ENCODE results near the gene ADAP2.

DNA sequence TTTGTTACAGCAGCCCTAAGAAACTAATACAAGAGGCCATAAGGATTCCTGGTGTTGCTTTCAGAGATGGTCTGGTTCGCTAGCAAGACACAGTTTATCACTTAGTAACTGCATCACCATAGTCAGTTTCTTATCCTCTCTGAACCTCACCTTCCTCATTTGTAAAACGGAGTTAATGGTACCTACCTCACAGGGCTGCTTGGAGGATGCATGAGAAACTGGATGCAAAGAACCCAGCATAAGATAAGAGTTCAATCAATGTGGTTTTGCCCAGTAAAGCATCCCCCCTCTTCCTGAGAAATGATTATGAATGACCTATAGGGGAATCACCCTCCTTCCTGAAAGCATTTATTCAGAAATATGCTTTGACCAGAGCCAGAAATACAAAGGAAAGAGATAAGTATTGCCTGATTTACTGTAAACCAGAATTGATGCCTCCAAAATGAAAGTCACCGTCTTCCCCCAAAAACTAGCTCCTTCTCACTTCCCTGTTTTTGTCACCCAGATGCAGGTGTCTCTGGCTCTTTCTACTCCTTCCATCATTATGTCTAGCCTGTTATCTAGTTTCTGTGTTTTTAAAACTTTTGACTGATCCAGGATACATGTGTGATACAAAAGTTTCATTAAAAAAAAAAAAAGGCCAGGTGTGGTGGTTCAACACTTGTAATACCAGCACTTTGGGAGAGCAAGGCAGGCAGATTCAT lies 12.9 kb upstream of the ADAP2 start:
- TF ChIP-seq CTCF (conservative IDR thresholded peaks at IDR 0.05; ENCODE audit: low read depth in 2 of 2): no peak
- no peak for TF ChIP-seq EZH2 (IDR thresholded peaks at IDR 0.05; ENCODE audit: low read depth, unreplicated experiment)
- TF ChIP-seq, protein P1, sequence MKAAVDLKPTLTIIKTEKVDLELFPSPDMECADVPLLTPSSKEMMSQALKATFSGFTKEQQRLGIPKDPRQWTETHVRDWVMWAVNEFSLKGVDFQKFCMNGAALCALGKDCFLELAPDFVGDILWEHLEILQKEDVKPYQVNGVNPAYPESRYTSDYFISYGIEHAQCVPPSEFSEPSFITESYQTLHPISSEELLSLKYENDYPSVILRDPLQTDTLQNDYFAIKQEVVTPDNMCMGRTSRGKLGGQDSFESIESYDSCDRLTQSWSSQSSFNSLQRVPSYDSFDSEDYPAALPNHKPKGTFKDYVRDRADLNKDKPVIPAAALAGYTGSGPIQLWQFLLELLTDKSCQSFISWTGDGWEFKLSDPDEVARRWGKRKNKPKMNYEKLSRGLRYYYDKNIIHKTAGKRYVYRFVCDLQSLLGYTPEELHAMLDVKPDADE (IDR thresholded peaks at IDR 0.05): no peak
- no peak for TF ChIP-seq EZH2phosphoT487 (IDR thresholded peaks at IDR 0.05; ENCODE audit: unreplicated experiment)
- TF ChIP-seq CREB1 (CRISPR knock-in tag; IDR thresholded peaks at IDR 0.05; ENCODE audit: low read depth): no peak
- TF ChIP-seq POLR2AphosphoS5 (IDR thresholded peaks at IDR 0.05; ENCODE audit: low read depth): no peak
- no peak for TF ChIP-seq JUNB (IDR thresholded peaks at IDR 0.05; ENCODE audit: unreplicated experiment)
- TF ChIP-seq REST (IDR thresholded peaks at IDR 0.05; ENCODE audit: unreplicated experiment): no peak
- no peak for TF ChIP-seq ZNF114 (CRISPR knock-in tag; IDR thresholded peaks at IDR 0.05)
- TF ChIP-seq NANOG (IDR thresholded peaks at IDR 0.05; ENCODE audit: borderline replicate concordance): no peak

Data from GM23338 (cell line).